BE2C (cell line): ENCODE results near the gene DGKH.

Experiments used
- DNase-seq: peaks from one replicate; pipeline ENCODE4 v3.0.0-alpha.2; 2020
- H3K27me3 ChIP-seq: fragments of 250-450 bp; sonication (Bioruptor Pico); 2 replicates; pipeline ENCODE4 v1.5.1; 2020; ENCODE audit warnings: mild to moderate bottlenecking
- H3K36me3 ChIP-seq: fragments of 250-450 bp; sonication (Bioruptor Pico); 2 replicates; pipeline ENCODE4 v1.5.1; 2020; ENCODE audit warnings: mild to moderate bottlenecking
- H3K4me1 ChIP-seq: fragments of 250-450 bp; sonication (Bioruptor Pico); 2 replicates; pipeline ENCODE4 v1.5.1; 2020
- H3K4me3 ChIP-seq: 2 replicates; pipeline ENCODE4 v1.5.1; 2011; ENCODE audit warnings: low read depth, low read length
- H3K9me3 ChIP-seq: fragments of 250-450 bp; sonication (Bioruptor Pico); 2 replicates; pipeline ENCODE4 v1.5.1; 2020
- TF ChIP-seq, protein P1 (sequence below): IDR thresholded peaks from 2 replicates; pipeline ENCODE4 v1.5.1; 2012; ENCODE audit warnings: mild to moderate bottlenecking, low read depth, low read length

DGKH gene

DNA sequence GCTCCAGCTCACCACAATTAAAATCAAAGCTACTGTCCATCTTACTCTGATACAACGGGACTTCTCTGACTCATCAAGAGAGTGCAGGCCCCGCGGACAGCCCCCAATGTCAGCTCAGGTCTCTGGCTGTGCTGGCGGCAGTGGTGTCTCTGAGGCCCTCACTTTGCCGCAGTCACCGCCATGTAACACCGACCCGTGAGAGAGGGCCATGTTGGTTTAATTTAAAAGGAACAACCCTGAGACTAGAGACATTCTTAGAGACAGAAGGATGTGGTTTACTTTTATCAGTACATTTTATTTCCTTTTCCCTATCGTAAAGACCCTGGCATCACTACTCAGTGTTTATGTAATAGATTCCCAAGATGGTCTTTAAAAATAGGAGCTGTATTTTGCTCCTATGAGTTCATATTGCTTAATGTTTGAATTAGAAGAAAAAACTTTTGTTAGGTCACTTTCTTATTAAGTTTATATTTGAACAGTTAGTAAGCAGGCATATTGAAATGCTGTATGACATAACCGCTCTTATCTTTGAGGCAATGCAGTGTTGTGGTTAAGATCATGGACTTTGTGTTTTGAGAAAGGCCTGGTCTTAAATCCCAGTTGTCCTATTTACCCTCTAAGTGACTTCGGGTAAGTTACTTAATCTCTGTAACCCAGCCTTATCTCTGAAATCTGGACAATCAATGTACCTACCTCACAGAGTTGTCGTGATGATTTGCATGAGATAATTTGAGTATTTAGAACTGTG lies 23.4 kb downstream of the DGKH start:
- H3K36me3 ChIP-seq: no peaks in the 10 kb centered on the region

DNA sequence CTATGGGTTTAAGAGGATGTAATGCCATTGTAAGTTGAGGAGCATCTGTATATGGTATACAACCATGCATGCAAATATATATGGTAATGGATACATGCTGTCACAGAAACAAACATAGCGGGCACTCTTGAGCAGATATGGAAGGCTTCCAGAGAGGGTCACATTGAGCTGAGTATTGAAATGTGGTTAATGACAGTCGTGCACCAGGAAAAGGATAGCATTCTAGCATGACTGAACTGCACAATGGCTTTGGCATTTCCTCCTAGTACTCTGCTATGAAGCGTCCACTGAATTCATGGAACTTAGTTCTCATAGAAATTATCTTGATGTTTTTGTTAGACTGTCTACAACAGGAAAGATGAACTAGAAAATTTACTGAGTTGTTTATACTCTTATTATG lies 25.2 kb downstream of the DGKH start:
- TF ChIP-seq, protein P1, sequence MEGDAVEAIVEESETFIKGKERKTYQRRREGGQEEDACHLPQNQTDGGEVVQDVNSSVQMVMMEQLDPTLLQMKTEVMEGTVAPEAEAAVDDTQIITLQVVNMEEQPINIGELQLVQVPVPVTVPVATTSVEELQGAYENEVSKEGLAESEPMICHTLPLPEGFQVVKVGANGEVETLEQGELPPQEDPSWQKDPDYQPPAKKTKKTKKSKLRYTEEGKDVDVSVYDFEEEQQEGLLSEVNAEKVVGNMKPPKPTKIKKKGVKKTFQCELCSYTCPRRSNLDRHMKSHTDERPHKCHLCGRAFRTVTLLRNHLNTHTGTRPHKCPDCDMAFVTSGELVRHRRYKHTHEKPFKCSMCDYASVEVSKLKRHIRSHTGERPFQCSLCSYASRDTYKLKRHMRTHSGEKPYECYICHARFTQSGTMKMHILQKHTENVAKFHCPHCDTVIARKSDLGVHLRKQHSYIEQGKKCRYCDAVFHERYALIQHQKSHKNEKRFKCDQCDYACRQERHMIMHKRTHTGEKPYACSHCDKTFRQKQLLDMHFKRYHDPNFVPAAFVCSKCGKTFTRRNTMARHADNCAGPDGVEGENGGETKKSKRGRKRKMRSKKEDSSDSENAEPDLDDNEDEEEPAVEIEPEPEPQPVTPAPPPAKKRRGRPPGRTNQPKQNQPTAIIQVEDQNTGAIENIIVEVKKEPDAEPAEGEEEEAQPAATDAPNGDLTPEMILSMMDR: no peak
- no peak overlapping the region for H3K4me3 ChIP-seq
- no peaks in the 10 kb centered on the region for H3K9me3 ChIP-seq
- H3K4me1 ChIP-seq: no peaks in the 10 kb centered on the region
- H3K36me3 ChIP-seq: no peaks in the 10 kb centered on the region
- no peak for DNase-seq
- no peaks in the 10 kb centered on the region for H3K27me3 ChIP-seq

More for the DNA sequence above, 23.4 kb downstream of the DGKH start:
- TF ChIP-seq, protein P1: no peak
- DNase-seq: peak; percentile 4
- Histone ChIP-seq H3K9me3 (no peaks in the 10 kb centered on the region), H3K27me3 (no peaks in the 10 kb centered on the region), H3K4me1 (no peaks in the 10 kb centered on the region), H3K4me3 (no peak overlapping the region)

DNA sequence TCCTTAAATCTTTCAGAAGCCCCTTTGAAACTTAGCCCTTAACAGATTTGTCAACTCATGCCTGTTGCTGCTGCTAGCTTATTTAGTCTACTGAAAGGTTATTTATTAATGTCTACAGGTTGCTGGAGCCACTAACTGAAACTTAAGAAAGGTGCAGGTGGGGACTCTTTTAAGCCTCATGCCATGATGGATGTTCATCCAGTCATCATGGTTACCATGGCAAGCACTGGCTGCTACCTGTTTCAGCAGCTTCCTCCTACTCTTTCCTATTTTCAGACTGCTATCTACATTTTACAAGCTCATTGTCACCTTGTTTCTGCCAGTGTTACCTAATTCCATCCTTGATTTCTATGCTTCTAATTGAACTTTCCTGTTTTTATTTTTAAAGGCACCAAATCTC lies 27.1 kb downstream of the DGKH start:
- Histone ChIP-seq H3K36me3 (no peaks in the 10 kb centered on the region), H3K9me3 (no peaks in the 10 kb centered on the region), H3K4me1 (no peaks in the 10 kb centered on the region), H3K27me3 (no peaks in the 10 kb centered on the region), H3K4me3 (no peak overlapping the region)
- TF ChIP-seq, protein P1: no peak
- no peak for DNase-seq

DNA sequence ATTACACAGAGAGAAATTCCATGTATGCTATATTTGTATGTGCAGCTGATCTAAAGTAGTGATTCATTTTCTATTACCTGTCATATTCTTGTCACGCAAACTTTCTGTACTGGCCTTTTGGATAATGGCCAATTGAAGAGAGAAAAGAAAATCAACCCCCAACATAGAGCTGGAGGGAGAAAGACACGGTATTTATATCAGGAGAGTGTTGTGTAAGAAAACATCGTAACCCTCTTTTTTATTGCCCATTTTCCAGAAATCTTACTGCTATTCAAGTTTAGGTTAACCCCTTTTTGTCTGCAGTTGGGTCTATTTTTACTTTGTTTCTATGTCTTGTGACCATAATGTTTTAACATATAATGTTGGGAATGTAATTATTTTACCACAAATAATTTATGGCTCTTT lies 27.9 kb downstream of the DGKH start:
- no peak for DNase-seq
- Histone ChIP-seq H3K36me3 (no peaks in the 10 kb centered on the region), H3K4me3 (no peak overlapping the region), H3K27me3 (no peaks in the 10 kb centered on the region), H3K9me3 (no peaks in the 10 kb centered on the region), H3K4me1 (no peaks in the 10 kb centered on the region)
- TF ChIP-seq, protein P1: no peak

DNA sequence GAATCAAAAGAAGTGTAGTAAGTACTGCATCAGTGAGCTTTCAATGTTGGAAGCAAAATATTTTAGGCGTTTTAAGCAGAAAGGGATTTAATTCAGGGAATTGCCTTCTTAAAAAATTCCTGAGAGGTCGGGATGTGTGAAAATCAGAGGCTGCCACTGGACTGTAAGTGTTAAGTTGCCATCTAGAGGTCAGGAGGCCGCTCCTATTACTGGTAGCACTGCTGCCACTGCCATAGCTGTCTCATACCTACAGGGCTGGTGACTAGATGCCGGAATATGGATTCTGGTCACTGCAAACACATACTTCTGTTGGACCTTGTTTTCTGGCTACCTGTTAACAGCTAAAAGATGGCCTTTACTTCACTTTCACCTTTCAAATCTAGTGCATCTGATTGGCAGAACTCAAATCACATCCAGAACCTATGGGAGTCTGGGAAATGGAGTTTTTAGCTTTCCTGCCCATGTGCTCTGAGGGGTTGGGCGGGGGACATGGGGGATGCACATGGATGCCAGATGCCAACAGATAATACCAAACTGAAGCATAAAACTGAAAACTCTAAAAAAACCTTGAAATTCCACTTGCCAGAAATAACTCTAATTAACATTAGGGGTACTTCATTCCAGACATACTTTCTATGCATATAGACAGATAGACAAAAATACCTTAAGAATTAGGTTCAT lies 29.8 kb downstream of the DGKH start:
- TF ChIP-seq, protein P1: no peak
- Histone ChIP-seq H3K36me3 (no peaks in the 10 kb centered on the region), H3K4me3 (no peak overlapping the region), H3K27me3 (no peaks in the 10 kb centered on the region), H3K9me3 (no peaks in the 10 kb centered on the region), H3K4me1 (no peaks in the 10 kb centered on the region)
- DNase-seq: no peak
